ENCODE measurements around the gene TBX4.

DNA sequence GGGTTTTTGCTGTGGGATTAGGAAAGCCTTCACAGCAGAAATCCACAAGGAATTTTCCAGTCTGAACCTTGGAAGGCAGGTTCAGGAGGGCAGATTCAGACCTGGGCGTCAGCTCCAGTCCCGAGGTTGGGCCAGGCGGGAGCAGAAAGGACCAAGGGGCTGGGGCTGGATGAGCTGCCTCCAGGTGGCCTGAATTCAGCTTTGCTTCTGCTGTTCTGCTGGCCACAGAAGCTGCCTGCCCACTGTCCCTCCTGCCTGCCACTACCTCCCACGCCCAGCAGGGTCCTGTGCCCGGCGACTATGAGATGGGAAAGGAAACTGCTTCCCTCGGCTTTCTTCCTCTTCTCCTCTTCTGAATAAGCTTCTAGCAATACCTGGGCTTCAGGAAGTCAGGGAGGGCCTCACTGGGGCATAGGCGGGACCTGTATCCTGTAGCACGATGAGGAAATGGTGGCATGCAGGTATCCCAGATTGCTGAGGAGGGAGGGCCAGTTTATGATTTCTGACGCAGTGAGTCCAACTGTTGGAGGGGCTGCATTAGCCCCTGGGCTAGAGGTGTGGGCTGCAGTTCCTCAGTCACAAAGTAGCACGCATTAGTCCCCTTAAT is 18.4 kb downstream of the TBX4 start:
- no peak for TF ChIP-seq CTCF (CRISPR knock-in tag; IDR thresholded peaks at IDR 0.05)
- no peak for TF ChIP-seq HDAC6 (IDR thresholded peaks at IDR 0.05; ENCODE audit: low read depth, low read length)
- no peak for TF ChIP-seq ZNF572 (CRISPR knock-in tag; IDR thresholded peaks at IDR 0.05)
- TF ChIP-seq MAF1 (CRISPR knock-in tag; IDR thresholded peaks at IDR 0.05; ENCODE audit: borderline replicate concordance), result no peak
- no peak for TF ChIP-seq CREB1 (IDR thresholded peaks at IDR 0.05)
- TF ChIP-seq CREB1 (CRISPR knock-in tag; IDR thresholded peaks at IDR 0.05), result no peak
- TF ChIP-seq ZBTB2 (CRISPR knock-in tag; IDR thresholded peaks at IDR 0.05; ENCODE audit: low read depth), result no peak
- no peak for TF ChIP-seq HDAC2 (CRISPR knock-in tag; IDR thresholded peaks at IDR 0.05)
- TF ChIP-seq FLYWCH1 (CRISPR knock-in tag; IDR thresholded peaks at IDR 0.05), result no peak
- TF ChIP-seq CBX1 (IDR thresholded peaks at IDR 0.05; ENCODE audit: low read depth), result no peak
- TF ChIP-seq NR2F6 (IDR thresholded peaks at IDR 0.05), result no peak
- TF ChIP-seq NR2F6 (CRISPR knock-in tag; IDR thresholded peaks at IDR 0.05), result no peak
- TF ChIP-seq SMC3 (IDR thresholded peaks at IDR 0.05; ENCODE audit: low read length), result no peak
- no peak for TF ChIP-seq CREM (IDR thresholded peaks at IDR 0.05)
- TF ChIP-seq CREM (CRISPR knock-in tag; IDR thresholded peaks at IDR 0.05), result no peak
- TF ChIP-seq POLR2AphosphoS5 (IDR thresholded peaks at IDR 0.05; ENCODE audit: low read depth, low read length), result no peak

Measured in HepG2 (cell line).